Thyroid gland (tissue), 4 donors: ENCODE measurements around the gene FAM228A. TPM values are rescaled to one million over a fixed set of nuclear protein-coding genes. Genes with fewer than 3 reads are reported as not detected.

ENCODE experiments used
- DNase-seq, 2 donors: peaks; one replicate each; pipeline ENCODE4 v3.0.0-alpha.2; 2019
- H3K27ac ChIP-seq, 3 donors: fragments of 200-600 bp; sonication (generic); 1 replicate in 2 of 3; 2 replicates in 1 of 3; pipeline ENCODE4 v1.5.1; 2016 to 2019; ENCODE audit warnings: mild to moderate bottlenecking in 1 of 3, moderate library complexity in 1 of 3
- H3K27me3 ChIP-seq: fragments of 200-600 bp; sonication (generic); one replicate; pipeline ENCODE4 v1.5.1; 2019
- H3K36me3 ChIP-seq, 2 donors: fragments of 200-600 bp; sonication (generic); one replicate each; pipeline ENCODE4 v1.5.1; 2016 to 2019
- H3K4me1 ChIP-seq, 2 donors: fragments of 200-600 bp; sonication (generic); one replicate each; pipeline ENCODE4 v1.5.1; 2017 to 2019
- H3K4me3 ChIP-seq, 3 donors: fragments of 200-600 bp; sonication (generic); replicated peaks in 1 of 3; 1 replicate in 2 of 3; 2 replicates in 1 of 3; pipeline ENCODE4 v1.5.1; 2016; ENCODE audit warnings: mild to moderate bottlenecking in 1 of 3
- H3K9me3 ChIP-seq: fragments of 200-600 bp; sonication (generic); one replicate; pipeline ENCODE4 v1.5.1; 2017
- CTCF ChIP-seq, 6 experiments: fragments of 200-600 bp in 3 of 6; fragments of 450-650 bp in 3 of 6; sonication (generic) in 3 of 6; IDR thresholded peaks; one replicate each; pipeline ENCODE4 v1.5.1; 2016 to 2019; ENCODE audit warnings: antibody characterized with exemption in 6 of 6, mild to moderate bottlenecking in 2 of 6, inconsistent platforms in 1 of 6, moderate library complexity in 1 of 6
- POLR2A ChIP-seq, 2 donors: fragments of 450-650 bp; IDR thresholded peaks; one replicate each; pipeline ENCODE4 v1.6.1; 2017; ENCODE audit warnings: antibody characterized with exemption in 2 of 2, mild to moderate bottlenecking in 2 of 2, moderate library complexity in 1 of 2
- WGBS, 2 donors: methylation state at CpG; one replicate each; pipeline ENCODE4 v1.1.5; 2017; 5-methylcytosine and 5-hydroxymethylcytosine counted together
- intact Hi-C: fragments of 100-400 bp; cut with DNase I; formaldehyde crosslinking; loops from one replicate; pipeline ENCODE4 v1.15.1; 2023
- total RNA-seq, 4 donors: library from RNA; depleted of rRNA; stranded (reverse); fragments of >200 nt; gene quantifications; one replicate each; pipeline ENCODE4 v1.2.3, GENCODE V29; 2016

The FAM228A gene
- total RNA-seq, 4 donors from 2014 or later = 1.3 to 2.0 (median 1.8) TPM

- WGBS, 2 donors = 84 to 85% methylated on average over 14 to 16 of the region's 17 CpGs
- DNase-seq = no peak
- no peak overlapping the region for H3K4me3 ChIP-seq
- H3K27ac ChIP-seq = no peak overlapping the region
- peaks cover 61 to 84% of the 10 kb centered on the region in 2 donors for H3K36me3 ChIP-seq
- no peaks in the 10 kb centered on the region for H3K9me3 ChIP-seq
- intact Hi-C loops = no loop called here
- no peak for TF ChIP-seq CTCF (IDR thresholded peaks at IDR 0.05)
- no peak for TF ChIP-seq POLR2A (IDR thresholded peaks at IDR 0.05)
- no peaks in the 10 kb centered on the region for H3K27me3 ChIP-seq
- H3K4me1 ChIP-seq = no peaks in the 10 kb centered on the region
Observed at GRCh38 chr2:24209389-24210105, 34.7 kb downstream of the FAM228A start.

GRCh38 chr2:24210106-24210455 lies 35.2 kb downstream of the FAM228A start:
- Histone ChIP-seq H3K27me3 (no peaks in the 10 kb centered on the region), H3K4me1 (no peaks in the 10 kb centered on the region), H3K36me3 (peaks cover 56 to 82% of the 10 kb centered on the region in 2 donors), H3K9me3 (no peaks in the 10 kb centered on the region), H3K4me3 (no peak overlapping the region), H3K27ac (no peak overlapping the region)
- intact Hi-C loops = no loop called here
- no peak for TF ChIP-seq POLR2A (IDR thresholded peaks at IDR 0.05)
- TF ChIP-seq CTCF (IDR thresholded peaks at IDR 0.05) = no peak
- WGBS, 2 donors = 97 to 98% methylated on average over 2 of the region's 2 CpGs
- DNase-seq = no peak

GRCh38 chr2:24210723-24211122 lies 35.9 kb downstream of the FAM228A start:
- Histone ChIP-seq H3K4me3 (no peak overlapping the region), H3K36me3 (peaks cover 56 to 79% of the 10 kb centered on the region in 2 donors), H3K9me3 (no peaks in the 10 kb centered on the region), H3K4me1 (no peaks in the 10 kb centered on the region), H3K27ac (no peak overlapping the region), H3K27me3 (no peaks in the 10 kb centered on the region)
- no peak for DNase-seq
- intact Hi-C loops = no loop called here
- TF ChIP-seq POLR2A (IDR thresholded peaks at IDR 0.05) (no peak), CTCF (IDR thresholded peaks at IDR 0.05) (no peak)
- WGBS, 2 donors = 87 to 95% methylated on average over 21 of the region's 21 CpGs

- intact Hi-C loops = no loop called here
- Histone ChIP-seq H3K27ac (no peak overlapping the region), H3K27me3 (no peaks in the 10 kb centered on the region), H3K9me3 (no peaks in the 10 kb centered on the region), H3K36me3 (peaks cover 57 to 78% of the 10 kb centered on the region in 2 donors), H3K4me3 (no peak overlapping the region), H3K4me1 (no peaks in the 10 kb centered on the region)
- TF ChIP-seq CTCF (IDR thresholded peaks at IDR 0.05) (no peak), POLR2A (IDR thresholded peaks at IDR 0.05) (no peak)
- 84 to 85% methylated on average over 7 of the region's 7 CpGs for WGBS, 2 donors
- DNase-seq = no peak
Observed at GRCh38 chr2:24211408-24211807, 36.6 kb downstream of the FAM228A start.

- WGBS, 2 donors = 93 to 96% methylated on average over 3 of the region's 3 CpGs
- Histone ChIP-seq H3K27me3 (no peaks in the 10 kb centered on the region), H3K4me1 (no peaks in the 10 kb centered on the region), H3K4me3 (no peak overlapping the region), H3K27ac (no peak overlapping the region), H3K36me3 (peaks cover 31 to 72% of the 10 kb centered on the region in 2 donors), H3K9me3 (no peaks in the 10 kb centered on the region)
- DNase-seq = no peak
- TF ChIP-seq POLR2A (IDR thresholded peaks at IDR 0.05) (no peak), CTCF (IDR thresholded peaks at IDR 0.05) (no peak)
- intact Hi-C loops = no loop called here
Observed at GRCh38 chr2:24214880-24215279, 40.0 kb downstream of the FAM228A start.
